Measurements from ENCODE around the gene HYLS1. TPM values are rescaled to one million over a fixed set of nuclear protein-coding genes. Genes with fewer than 3 reads are reported as not detected.

Gene HYLS1
- total RNA-seq, 1 donor from 2014 or later: 12.5 TPM

DNA sequence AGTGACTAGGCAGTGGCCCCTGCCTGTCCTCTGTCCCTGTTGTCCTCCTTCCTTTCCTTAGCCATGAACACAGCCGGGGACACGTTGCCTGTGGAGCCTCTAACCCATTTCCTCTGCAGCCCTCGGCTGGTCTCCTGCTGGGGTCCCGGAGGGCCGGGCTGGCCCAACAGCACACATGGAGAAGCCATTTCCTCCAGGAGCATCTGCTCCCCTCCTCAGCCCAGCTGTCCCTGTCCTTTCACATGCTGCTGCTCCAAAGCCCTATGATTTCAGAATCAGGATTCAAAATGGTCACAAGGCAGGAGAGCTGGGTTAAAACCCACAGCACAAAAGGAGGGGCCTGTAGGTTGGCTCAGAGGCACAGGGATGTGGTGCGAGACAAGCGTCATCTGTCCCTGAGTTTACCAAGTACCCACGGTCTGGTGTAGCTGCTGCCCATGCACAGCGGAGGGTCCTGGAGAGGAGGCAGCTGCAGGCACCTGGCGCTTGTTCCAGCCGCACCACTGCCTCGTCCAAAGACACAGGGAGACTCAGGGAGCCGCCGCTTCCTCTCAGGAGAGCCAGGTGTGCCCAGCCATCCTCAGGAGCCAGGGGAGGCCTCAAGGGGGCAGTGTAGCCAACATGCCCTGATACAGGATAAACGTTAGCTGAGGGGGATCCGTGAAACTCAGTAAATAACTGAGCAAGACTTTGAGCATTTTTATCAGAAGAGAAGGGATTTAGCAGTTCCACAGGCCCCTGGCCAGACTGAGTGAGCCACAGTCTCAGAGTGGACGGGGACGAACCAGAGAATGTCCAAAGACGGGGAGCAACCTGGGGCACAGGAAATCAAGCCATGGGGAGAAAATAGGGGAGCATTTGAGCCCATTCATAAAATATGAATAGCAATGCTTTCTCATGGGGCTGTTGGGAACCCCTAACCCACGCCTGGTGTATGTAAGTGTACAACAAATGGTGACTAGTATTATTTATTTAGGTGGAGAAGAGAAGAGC, 54.4 kb downstream of the HYLS1 start:
- no peak overlapping the region for H3K4me3 Mint-ChIP-seq (ENCODE audit: low read depth)
- intact Hi-C loops (cut with micrococcal nuclease): loop anchor here (1.0 kb wide), 1 partner anchor 252 kb away; no protein-coding TSS in a partner anchor

DNA sequence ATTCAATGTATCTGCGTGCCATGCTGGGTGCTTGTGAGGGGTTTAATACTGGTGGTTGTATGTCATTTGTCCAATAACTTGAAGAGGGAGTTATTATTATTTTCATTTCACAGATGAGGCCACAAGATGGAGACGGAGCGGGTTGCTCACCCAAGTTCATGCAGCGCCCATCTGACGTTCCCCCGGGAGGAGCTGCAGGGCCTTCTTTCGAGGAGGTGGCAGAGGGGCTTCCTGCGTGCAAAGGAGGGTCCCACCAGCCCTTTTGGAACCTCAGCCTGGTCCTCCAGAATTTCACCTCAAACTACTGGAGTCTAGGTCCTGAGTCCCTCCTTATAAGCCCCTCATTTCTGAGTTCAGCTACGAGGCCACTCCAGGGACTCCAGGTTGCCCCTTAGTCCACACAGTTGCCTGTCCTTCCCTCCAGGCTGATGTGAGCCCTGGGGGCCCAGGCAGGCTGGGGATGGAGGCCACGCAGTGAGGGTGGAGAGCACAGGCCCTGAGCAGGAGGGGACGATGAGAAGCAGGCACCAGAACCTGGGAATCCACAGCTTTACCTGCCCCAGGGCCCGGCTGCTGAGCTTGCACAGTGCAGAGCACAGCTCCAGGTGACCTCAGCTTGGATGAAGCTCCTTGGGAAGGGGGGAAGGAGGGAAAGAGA, 55.4 kb downstream of the HYLS1 start:
- Mint-ChIP-seq H3K4me1 (ENCODE audit: low read depth) (peaks cover 9% of the 10 kb centered on the region), H3K36me3 (ENCODE audit: low read depth) (no peaks in the 10 kb centered on the region), H3K27me3 (ENCODE audit: low read depth) (no peaks in the 10 kb centered on the region), H3K27ac (no peak overlapping the region), H3K9me3 (no peaks in the 10 kb centered on the region), H3K4me3 (ENCODE audit: low read depth) (no peak overlapping the region)
- intact Hi-C loops (cut with micrococcal nuclease): loop anchor here (1.0 kb wide), 1 partner anchor 251 kb away; no protein-coding TSS in a partner anchor
- DNase-seq (ENCODE audit: low spot score): no peak

More for the DNA sequence above, 54.4 kb downstream of the HYLS1 start:
- H3K9me3 Mint-ChIP-seq: no peaks in the 10 kb centered on the region
- DNase-seq (ENCODE audit: low spot score): peak; percentile 22
- H3K4me1 Mint-ChIP-seq (ENCODE audit: low read depth): peaks cover 9% of the 10 kb centered on the region
- H3K27me3 Mint-ChIP-seq (ENCODE audit: low read depth): no peaks in the 10 kb centered on the region
- H3K27ac Mint-ChIP-seq: no peak overlapping the region
- H3K36me3 Mint-ChIP-seq (ENCODE audit: low read depth): no peaks in the 10 kb centered on the region

DNA sequence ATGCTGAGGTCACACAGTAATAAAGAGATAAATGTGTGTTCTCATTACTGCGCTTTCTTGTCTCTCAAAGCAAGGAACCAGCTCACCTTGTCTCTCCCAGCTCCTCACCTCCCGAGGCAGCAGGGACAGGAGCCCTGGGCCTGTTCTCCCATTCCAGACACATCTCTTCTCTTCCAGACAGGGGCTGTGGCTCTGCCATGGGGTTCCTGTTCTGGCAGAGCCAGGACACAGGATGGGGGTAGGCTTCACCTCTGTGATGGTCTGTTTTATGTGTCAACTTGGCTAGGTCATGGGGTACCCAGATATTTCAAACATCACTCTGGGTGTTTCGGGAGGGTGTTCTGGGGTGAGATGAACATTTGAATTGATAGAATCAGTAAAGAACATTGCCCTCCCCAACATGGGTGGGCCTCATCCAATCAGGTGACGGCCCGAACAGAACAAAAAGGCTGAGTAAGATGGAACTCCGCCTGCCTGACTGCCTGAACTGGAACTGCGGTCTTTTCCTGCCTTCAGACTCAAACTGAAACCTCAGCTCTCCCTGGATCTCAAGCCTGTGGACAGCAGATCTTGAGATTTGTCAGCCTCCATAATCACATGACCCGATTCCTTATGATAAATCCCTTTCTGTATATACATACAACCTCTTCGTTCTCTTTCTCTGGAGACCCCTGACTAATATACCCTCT, 56.3 kb downstream of the HYLS1 start:
- Mint-ChIP-seq H3K4me1 (ENCODE audit: low read depth) (peaks cover 5% of the 10 kb centered on the region), H3K27ac (no peak overlapping the region), H3K36me3 (ENCODE audit: low read depth) (no peaks in the 10 kb centered on the region)

DNA sequence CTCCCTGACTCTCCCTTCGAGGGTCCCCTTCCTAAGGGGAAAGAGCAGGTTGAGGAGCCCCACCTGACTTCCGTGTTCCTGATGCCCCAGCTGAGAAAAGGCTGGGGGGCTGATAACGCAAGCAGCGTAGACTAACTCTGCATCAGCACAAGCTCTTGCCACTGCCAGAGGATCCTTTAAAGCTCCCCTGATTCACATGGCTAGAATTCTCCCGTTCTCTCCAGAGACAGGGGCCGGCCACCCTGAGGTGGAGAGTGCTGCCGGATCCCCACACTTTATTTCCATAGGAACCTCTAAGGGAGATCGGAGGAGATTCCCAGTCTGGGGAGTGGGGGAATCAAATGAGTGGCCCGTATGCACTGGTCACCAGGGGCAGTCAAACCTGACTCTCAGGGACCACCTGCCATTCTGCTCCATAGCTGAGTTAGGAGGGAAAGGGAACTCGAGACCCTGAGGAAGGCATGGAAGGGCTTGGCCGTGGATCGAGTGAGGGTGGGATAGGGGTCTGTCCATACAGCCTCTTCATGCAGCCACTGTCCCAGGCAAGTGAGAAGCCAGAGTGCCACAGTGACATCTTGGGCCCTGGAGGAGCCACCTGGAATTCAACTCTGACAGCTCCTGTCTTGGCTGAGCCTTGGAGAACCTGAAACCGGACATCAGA, 57.0 kb downstream of the HYLS1 start:
- Mint-ChIP-seq H3K4me3 (ENCODE audit: low read depth) (no peak overlapping the region), H3K9me3 (no peaks in the 10 kb centered on the region), H3K4me1 (ENCODE audit: low read depth) (peaks cover 5% of the 10 kb centered on the region), H3K36me3 (ENCODE audit: low read depth) (no peaks in the 10 kb centered on the region), H3K27ac (no peak overlapping the region), H3K27me3 (ENCODE audit: low read depth) (no peaks in the 10 kb centered on the region)
- intact Hi-C loops (cut with micrococcal nuclease): no loop called here
- no peak for DNase-seq (ENCODE audit: low spot score)

More for the DNA sequence above, 56.3 kb downstream of the HYLS1 start:
- H3K4me3 Mint-ChIP-seq (ENCODE audit: low read depth): no peak overlapping the region
- intact Hi-C loops (cut with micrococcal nuclease): no loop called here
- H3K27me3 Mint-ChIP-seq (ENCODE audit: low read depth): no peaks in the 10 kb centered on the region
- DNase-seq (ENCODE audit: low spot score): no peak
- H3K9me3 Mint-ChIP-seq: no peaks in the 10 kb centered on the region

DNA sequence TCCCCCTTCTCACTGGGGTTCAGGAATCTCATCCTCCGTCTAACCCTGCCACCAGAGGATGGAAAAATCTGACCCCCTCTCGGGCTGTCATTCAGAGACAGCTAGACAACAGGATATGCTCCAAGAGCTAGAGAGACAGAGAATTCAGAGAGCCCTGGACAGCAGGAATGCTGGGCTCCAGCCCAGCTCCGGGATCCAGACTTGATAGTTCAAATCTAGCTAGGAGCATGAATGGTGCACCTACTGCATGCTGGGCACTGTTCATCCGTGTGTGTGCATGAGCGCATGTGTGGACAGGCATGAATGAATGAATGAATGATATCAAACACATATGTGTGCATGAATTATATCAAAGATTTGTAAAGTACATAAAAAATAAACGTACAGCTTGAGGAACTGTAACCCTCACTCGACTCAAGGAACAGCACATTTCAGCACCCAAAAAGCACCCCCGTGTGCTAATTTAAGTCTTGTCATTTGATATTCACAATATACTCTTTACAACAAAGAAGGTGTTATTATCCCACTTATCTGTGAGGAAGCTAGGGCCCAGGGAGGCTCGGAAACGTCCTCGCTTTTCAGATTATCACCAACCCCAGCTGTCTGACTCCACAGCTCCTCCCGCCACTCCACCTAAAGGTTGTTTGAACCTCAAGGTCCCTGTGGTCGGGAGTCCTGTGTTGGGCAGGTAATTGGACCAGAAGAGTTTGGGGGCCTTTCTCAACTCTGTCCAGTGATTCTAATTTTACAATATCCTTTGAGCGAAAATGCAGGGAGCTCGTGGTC, 57.7 kb downstream of the HYLS1 start:
- Mint-ChIP-seq H3K4me3 (ENCODE audit: low read depth) (no peak overlapping the region), H3K9me3 (no peaks in the 10 kb centered on the region), H3K27me3 (ENCODE audit: low read depth) (no peaks in the 10 kb centered on the region), H3K36me3 (ENCODE audit: low read depth) (no peaks in the 10 kb centered on the region), H3K4me1 (ENCODE audit: low read depth) (peaks cover 5% of the 10 kb centered on the region), H3K27ac (no peak overlapping the region)
- intact Hi-C loops (cut with micrococcal nuclease): no loop called here
- DNase-seq (ENCODE audit: low spot score): no peak

DNA sequence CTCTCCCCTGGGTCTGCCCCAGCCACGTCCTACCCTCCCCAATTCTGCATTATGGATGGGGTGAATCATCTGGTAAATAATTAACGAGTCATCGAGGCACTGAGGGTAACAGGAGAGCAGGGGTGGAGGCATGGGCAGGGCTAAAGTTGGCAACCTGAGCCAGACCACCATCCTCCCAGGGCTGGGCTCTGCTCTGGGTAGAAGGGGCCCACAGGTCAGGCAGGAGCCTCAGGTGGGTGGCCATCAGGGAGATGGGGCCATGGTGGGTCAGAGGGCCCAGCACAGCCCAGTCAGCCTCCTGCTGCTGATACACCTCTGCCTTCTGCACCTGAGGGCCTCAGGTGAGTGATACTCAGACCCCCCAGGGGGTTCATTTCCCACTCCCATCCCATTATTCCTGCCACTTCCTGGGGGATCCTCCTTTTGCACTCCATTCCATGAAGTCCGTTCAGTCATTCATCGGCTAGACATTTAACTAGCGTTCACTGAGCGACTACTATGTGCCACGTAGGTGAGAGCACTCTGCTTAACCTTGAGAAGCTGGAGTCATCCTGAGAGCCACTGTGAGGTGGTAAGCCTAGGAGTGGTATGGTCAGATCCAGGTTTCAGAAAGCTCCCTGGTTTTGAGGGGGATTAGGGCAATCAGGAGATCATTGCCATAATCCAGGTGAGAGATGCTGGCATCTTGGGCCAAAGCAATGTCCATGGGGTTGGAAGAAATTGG, 58.5 kb downstream of the HYLS1 start, which contains the start of gene VSIG10L2:
Gene VSIG10L2 (plus strand): TSS at position 248 of the 724 bp plus-strand sequence. CDS start 12 bp downstream, at position 260.
- H3K27me3 Mint-ChIP-seq (ENCODE audit: low read depth): no peaks in the 10 kb centered on the region
- intact Hi-C loops (cut with micrococcal nuclease): no loop called here
- no peak within 1 kb of the TSS for H3K27ac Mint-ChIP-seq
- no peaks in the 10 kb centered on the region for H3K9me3 Mint-ChIP-seq
- DNase-seq (ENCODE audit: low spot score): no peak
- H3K4me1 Mint-ChIP-seq (ENCODE audit: low read depth): peaks cover 5% of the 10 kb centered on the region
- no peak within 1 kb of the TSS for H3K4me3 Mint-ChIP-seq (ENCODE audit: low read depth)
- no peaks in the 10 kb centered on the region for H3K36me3 Mint-ChIP-seq (ENCODE audit: low read depth)

DNA sequence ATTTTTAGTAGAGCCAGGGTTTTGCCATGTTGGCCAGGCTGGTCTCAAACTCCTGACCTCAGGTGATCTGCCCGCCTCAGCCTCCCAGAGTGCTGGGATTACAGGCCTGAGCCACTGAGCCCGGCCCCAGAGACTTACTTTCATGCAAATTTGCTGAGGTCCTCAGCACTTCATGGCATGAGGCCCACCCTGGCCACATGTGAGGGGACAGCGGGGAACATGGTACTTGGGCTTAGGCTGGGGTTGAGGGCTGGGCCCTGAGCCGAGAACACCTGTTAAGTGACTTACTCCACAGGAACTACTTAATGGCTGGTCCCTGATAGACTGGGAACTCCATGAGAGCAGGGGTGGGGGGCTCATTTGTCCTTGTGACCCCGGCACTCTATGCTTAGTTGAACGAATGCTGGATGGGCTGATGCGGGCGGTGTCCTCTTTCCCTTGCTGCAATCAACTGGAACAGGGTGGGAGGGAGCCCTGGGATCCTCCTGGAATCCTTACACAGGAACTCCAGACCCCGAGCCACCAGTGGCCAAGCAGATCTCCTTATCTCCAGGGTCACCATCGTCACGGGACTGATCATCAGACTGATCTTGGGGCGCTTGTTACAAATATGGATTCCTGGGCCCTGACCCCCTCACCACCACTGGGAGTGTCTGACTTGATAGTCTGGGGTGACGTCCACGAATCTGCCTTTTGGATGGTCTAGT, 59.4 kb downstream of the HYLS1 start:
- Mint-ChIP-seq H3K27me3 (ENCODE audit: low read depth) (no peaks in the 10 kb centered on the region), H3K9me3 (no peaks in the 10 kb centered on the region), H3K4me3 (ENCODE audit: low read depth) (no peak overlapping the region), H3K27ac (no peak overlapping the region), H3K36me3 (ENCODE audit: low read depth) (no peaks in the 10 kb centered on the region), H3K4me1 (ENCODE audit: low read depth) (peaks cover 5% of the 10 kb centered on the region)
- intact Hi-C loops (cut with micrococcal nuclease): no loop called here
- no peak for DNase-seq (ENCODE audit: low spot score)

DNA sequence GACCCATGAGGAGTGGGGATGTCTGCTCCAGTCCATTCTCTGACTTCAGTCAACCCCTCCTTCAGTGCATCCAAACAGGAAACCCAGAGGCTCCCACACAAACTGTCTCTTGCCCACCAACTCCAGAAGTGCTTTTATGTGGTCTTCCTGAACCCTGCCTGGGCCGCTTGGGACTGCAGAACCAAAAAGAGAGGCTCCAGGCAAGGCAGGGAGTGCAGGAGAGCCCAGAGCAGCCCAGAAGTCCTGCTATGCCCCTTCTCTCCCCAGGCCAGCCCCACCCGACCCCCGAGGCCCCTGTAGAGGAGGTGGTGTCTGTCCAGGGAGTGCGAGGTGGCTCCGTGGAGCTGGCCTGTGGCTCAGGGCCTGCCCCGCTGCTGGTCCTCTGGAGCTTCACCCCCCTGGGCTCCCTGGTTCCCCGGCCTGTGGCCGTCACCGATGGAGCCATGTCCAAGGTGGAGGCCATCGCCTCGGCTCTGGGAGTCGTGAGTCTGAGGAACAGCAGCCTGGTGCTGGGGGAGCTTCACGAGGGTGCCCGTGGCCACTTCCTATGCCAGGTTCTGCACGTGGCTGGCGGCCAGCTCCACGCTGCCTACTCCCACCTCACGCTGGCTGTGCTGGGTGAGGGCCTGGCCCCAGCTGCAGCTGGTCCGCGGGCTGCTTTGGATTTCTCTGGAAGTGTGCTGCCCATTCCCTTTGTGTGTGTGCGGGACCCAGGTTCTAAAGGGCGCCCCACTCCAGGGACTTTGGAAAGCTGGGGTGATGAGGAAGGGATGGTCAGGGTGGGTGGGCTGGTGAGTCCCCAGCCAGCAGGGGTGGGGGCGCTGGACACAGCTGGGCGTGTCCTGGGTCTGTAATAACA, 60.2 kb downstream of the HYLS1 start:
- Mint-ChIP-seq H3K4me3 (ENCODE audit: low read depth) (no peak overlapping the region), H3K27me3 (ENCODE audit: low read depth) (no peaks in the 10 kb centered on the region), H3K9me3 (no peaks in the 10 kb centered on the region), H3K4me1 (ENCODE audit: low read depth) (no peaks in the 10 kb centered on the region), H3K36me3 (ENCODE audit: low read depth) (no peaks in the 10 kb centered on the region), H3K27ac (no peak overlapping the region)
- DNase-seq (ENCODE audit: low spot score): no peak
- intact Hi-C loops (cut with micrococcal nuclease): no loop called here

DNA sequence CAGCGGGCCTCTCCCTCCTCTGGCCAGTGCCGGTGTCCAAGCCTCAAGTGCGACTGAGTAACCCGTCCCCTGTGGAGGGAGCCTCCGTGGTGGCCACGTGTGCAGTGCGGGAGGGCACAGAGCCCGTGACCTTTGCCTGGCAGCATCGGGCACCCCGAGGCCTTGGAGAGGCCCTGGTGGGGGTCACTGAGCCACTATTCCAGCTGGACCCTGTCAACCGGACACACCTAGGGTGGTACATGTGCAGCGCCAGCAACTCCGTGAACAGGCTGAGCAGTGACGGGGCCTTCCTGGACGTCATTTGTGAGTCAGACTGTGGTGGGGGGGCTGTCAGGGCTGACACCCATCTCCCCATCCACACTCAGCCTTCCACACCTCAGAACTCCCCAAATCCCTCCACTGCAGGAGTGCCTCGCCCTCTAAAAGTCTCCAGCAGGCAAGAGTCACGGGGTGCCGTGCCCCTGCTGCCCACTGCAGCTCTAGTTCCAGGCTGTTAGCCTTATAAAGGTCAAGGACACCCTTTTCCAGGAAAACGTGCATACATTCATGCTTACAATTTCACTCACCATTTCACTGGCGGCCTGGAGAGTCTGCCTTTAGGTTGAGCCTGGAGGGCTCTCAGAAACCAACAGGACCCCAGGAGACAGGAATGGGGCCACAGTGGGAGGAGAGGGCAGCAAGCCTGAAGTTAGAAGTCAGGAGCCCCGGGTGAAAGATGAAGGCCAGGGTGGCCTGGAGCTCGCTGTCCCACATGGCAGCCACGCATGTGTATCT, 61.0 kb downstream of the HYLS1 start:
- no peaks in the 10 kb centered on the region for H3K4me1 Mint-ChIP-seq (ENCODE audit: low read depth)
- H3K36me3 Mint-ChIP-seq (ENCODE audit: low read depth): no peaks in the 10 kb centered on the region
- DNase-seq (ENCODE audit: low spot score): no peak
- intact Hi-C loops (cut with micrococcal nuclease): no loop called here
- H3K4me3 Mint-ChIP-seq (ENCODE audit: low read depth): no peak overlapping the region
- H3K27ac Mint-ChIP-seq: no peak overlapping the region
- no peaks in the 10 kb centered on the region for H3K27me3 Mint-ChIP-seq (ENCODE audit: low read depth)
- no peaks in the 10 kb centered on the region for H3K9me3 Mint-ChIP-seq
